Measurements from ENCODE around the gene GFAP.

- TF ChIP-seq CTCF (conservative IDR thresholded peaks at IDR 0.05; ENCODE audit: low read length) (no peak), EZH2phosphoT487 (IDR thresholded peaks at IDR 0.05; ENCODE audit: borderline replicate concordance) (no peak)
Measured at GRCh38 chr17:44864831-44865230, 50.5 kb downstream of the GFAP start.

Measured in Loucy (cell line).